Measurements from ENCODE around the gene STX1A.

STX1A gene

DNA sequence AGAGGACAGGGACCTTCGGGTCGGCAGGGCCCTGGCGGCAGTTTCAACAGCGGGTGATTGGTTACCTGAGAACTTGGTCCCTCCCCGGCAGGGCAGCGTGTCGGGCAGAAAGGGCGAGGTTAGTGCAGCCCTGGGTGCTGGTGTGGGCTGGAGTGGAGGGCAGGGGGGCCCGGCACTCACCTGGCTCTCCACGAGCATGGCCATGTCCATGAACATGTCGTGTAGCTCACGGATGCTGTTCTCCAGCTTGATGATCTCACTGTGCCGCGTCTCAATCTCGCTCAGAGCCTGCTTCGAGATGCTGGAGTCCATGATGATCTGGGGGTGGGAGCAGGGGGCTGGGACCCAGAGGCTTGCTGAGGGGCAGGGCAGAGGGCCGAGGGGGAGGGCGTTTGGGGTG is 16.8 kb downstream of the STX1A start:
- Histone ChIP-seq H3K4me1 (peaks cover 41 to 76% (median 71%) of the 10 kb centered on the region in 10 experiments), H3K4me3 (no peak overlapping the region), H3K27me3 (peaks cover 0 to 59% (median 10%) of the 10 kb centered on the region in 11 experiments; a peak in 13 of 22 replicates), H4K20me1 (peaks cover 0 to 96% (median 87%) of the 10 kb centered on the region in 11 experiments; a peak in 20 of 22 replicates), H3K27ac (no peak overlapping the region), H3K4me2 (peak overlapping the region in 8 of 11 experiments; percentile 36 to 84 (median 56); a peak in 16 of 22 replicates), H3K36me3 (peaks cover 19 to 41% (median 22%) of the 10 kb centered on the region in 11 experiments), H3K9me3 (replicated peaks in 1 of 11) (no peaks in the 10 kb centered on the region), H3K9ac (no peak overlapping the region)
- no peak for TF ChIP-seq Cebpa-rat (IDR thresholded peaks at IDR 0.05)

DNA sequence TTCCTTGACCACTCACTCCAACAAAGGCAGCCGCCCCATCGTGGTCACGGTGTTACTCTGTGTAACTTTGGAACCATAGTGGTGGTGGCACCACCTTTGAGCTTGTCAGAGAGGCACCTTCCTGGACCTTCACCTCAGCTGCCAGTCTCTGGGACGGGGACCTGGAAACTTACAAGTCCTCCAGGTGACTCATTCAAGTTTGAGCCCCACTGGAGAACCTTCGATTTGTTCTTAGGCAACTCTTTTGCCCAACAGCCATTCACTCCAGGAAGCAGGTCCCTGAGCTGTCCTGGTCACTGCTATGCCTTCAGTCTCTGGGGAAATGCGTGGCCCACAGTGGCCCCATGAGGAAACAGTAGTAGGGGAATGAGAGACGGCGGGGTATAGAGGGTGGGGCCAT is 17.2 kb downstream of the STX1A start:
- Histone ChIP-seq H3K36me3 (peaks cover 24 to 45% (median 26%) of the 10 kb centered on the region in 11 experiments), H3K9ac (no peak overlapping the region), H3K27ac (no peak overlapping the region), H3K4me2 (peak overlapping the region in 8 of 11 experiments; percentile 36 to 70 (median 54); a peak in 16 of 22 replicates), H4K20me1 (peaks cover 0 to 96% (median 90%) of the 10 kb centered on the region in 11 experiments; a peak in 20 of 22 replicates), H3K27me3 (peaks cover 0 to 58% (median 10%) of the 10 kb centered on the region in 11 experiments; a peak in 13 of 22 replicates), H3K4me3 (no peak overlapping the region), H3K9me3 (replicated peaks in 1 of 11) (no peaks in the 10 kb centered on the region), H3K4me1 (peaks cover 37 to 71% (median 67%) of the 10 kb centered on the region in 10 experiments)
- no peak for TF ChIP-seq Cebpa-rat (IDR thresholded peaks at IDR 0.05)

DNA sequence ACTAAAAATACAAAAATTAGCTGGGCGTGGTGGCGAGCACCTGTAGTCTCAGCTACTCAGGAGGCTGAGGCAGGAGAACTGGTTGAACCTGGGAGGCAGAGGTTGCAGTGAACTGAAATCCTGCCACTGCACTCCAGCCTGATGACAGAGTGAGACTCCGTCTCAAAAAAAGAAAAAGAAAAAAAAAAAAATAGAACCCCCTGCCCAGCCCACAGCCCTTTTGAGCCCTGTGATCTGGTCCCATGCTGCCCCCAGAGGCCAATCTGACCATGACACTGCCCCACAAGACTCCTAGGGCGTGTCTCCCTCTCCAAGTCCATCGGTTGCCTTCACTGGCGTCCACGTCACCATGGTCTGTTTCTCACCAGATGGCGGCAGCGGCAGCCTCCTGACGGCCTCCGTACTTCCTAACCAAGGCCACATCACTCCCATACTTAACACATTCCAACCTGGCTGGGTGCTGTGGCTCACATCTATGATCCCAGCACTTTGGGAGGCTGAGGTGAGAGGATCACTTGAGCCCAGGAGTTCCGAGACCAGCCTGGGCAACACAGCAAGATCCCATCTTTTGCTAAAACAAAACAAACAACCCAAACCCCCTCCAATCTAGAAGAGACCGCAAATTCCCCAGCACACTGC is 18.0 kb downstream of the STX1A start:
- TF ChIP-seq Cebpa-rat (IDR thresholded peaks at IDR 0.05): no peak
- no peak overlapping the region for H3K9ac ChIP-seq
- peaks cover 31 to 53% (median 34%) of the 10 kb centered on the region in 11 experiments for H3K36me3 ChIP-seq
- H3K27me3 ChIP-seq: peaks cover 0 to 50% (median 10%) of the 10 kb centered on the region in 11 experiments; a peak in 13 of 22 replicates
- H4K20me1 ChIP-seq: peaks cover 0 to 97% (median 92%) of the 10 kb centered on the region in 11 experiments; a peak in 20 of 22 replicates
- H3K4me2 ChIP-seq: peak overlapping the region in 3 of 11 experiments; percentile 53 to 70 (median 54); a peak in 5 of 22 replicates
- no peak overlapping the region for H3K27ac ChIP-seq
- H3K9me3 ChIP-seq (replicated peaks in 1 of 11): no peaks in the 10 kb centered on the region
- H3K4me1 ChIP-seq: peaks cover 29 to 64% (median 59%) of the 10 kb centered on the region in 10 experiments
- H3K4me3 ChIP-seq: no peak overlapping the region

DNA sequence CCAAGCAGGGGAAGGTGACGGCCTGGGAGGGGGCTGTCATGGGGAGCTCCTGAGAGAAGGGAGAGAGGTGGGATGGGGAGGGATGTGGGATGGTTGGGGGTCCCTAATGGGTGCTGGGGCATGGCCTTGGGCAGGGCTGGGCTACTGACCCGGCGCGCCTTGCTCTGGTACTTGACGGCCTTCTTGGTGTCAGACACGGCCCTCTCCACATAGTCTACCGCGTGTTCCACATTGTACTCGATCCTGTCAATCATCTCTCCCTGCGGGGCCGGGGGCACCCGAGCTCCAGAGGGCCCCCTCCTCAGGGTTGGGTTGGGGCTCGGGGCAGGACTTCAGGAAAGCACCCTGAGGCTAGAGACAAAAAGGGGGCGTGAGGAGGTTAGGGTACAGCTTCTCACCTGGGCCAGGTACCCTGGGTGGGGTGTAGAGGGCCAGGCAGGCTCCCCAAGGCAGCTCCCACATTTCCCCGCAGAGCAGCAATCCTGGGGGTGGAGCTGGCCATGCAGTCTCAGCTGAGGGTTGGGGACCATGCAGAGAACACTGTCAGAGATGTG is 18.8 kb downstream of the STX1A start:
- no peaks in the 10 kb centered on the region for H3K9me3 ChIP-seq (replicated peaks in 1 of 11)
- no peak overlapping the region for H3K4me3 ChIP-seq
- H4K20me1 ChIP-seq: peaks cover 0 to 97% (median 92%) of the 10 kb centered on the region in 11 experiments; a peak in 20 of 22 replicates
- peaks cover 21 to 56% (median 51%) of the 10 kb centered on the region in 10 experiments for H3K4me1 ChIP-seq
- no peak overlapping the region for H3K9ac ChIP-seq
- peaks cover 0 to 42% (median 10%) of the 10 kb centered on the region in 11 experiments; a peak in 13 of 22 replicates for H3K27me3 ChIP-seq
- no peak overlapping the region for H3K27ac ChIP-seq
- TF ChIP-seq Cebpa-rat (IDR thresholded peaks at IDR 0.05): no peak
- no peak overlapping the region for H3K4me2 ChIP-seq
- peaks cover 39 to 61% (median 42%) of the 10 kb centered on the region in 11 experiments for H3K36me3 ChIP-seq

DNA sequence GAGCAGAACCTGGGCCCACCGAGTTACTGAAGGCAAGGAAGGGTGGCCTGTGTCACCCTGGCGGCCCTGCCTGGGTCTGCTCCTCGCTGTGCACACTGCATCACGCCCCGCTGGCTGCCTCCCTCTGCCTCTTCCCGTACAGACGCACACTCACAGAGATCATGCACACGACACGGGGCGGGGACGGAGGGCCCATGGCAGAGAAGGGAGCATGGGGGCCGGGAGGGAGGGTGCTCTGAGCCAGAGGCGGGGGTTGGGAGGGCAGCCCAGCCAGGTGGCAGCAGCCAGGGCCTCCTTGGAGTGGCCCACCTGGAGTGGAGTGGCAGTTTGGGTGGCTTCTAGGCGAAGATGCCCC is 19.4 kb downstream of the STX1A start:
- Histone ChIP-seq H3K27me3 (peaks cover 0 to 36% (median 10%) of the 10 kb centered on the region in 11 experiments; a peak in 13 of 22 replicates), H3K9ac (peak overlapping the region in 2 of 11 experiments; percentile 21; a peak in 3 of 22 replicates), H3K4me2 (peak overlapping the region in 8 of 11 experiments; percentile 1 to 65 (median 52); a peak in 12 of 22 replicates), H3K27ac (no peak overlapping the region), H3K9me3 (replicated peaks in 1 of 11) (no peaks in the 10 kb centered on the region), H3K36me3 (peaks cover 45 to 67% (median 48%) of the 10 kb centered on the region in 11 experiments), H4K20me1 (peaks cover 0 to 97% (median 92%) of the 10 kb centered on the region in 11 experiments; a peak in 20 of 22 replicates), H3K4me3 (no peak overlapping the region), H3K4me1 (peaks cover 15 to 56% (median 51%) of the 10 kb centered on the region in 10 experiments)
- TF ChIP-seq Cebpa-rat (IDR thresholded peaks at IDR 0.05): no peak

DNA sequence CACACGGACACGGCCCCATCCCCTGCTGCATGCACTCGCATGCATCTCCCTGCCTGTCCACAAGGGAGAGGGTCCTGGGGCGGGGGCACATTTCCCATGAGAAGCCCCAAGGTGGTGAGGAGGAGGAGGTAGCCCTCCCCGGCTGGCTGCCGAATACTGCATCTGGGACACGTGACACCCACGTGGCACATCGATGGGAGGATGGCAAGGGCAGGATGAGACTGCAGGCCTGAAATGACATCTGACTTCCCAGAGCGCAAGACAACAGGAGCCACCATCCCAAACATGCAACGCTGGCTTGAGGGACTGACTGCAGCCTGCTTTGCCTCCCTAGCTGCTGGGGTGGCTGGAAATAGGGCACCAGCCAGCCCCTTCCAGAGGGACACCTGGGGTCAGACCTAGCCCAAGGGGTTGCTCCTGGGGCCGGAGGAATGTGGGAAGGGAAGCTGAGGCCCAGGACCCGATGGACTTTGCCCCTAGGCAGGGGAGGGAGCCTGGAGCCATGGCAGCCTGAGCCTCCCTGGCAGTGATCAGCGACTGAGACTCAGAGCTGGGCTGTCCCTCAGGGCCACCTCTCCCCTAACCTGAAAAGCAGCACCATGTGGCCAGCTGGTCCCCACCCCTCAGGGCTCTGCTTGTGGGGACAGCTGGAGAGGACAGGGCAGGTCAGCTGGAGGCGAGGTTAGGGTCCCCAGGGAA is 19.9 kb downstream of the STX1A start:
- no peaks in the 10 kb centered on the region for H3K9me3 ChIP-seq (replicated peaks in 1 of 11)
- H3K4me1 ChIP-seq: peaks cover 13 to 56% (median 51%) of the 10 kb centered on the region in 10 experiments
- no peak for TF ChIP-seq Cebpa-rat (IDR thresholded peaks at IDR 0.05)
- H3K27ac ChIP-seq: no peak overlapping the region
- H4K20me1 ChIP-seq: peaks cover 0 to 97% (median 92%) of the 10 kb centered on the region in 11 experiments; a peak in 20 of 22 replicates
- peak overlapping the region in 8 of 11 experiments; percentile 1 to 65 (median 52); a peak in 13 of 22 replicates for H3K4me2 ChIP-seq
- peaks cover 0 to 31% (median 10%) of the 10 kb centered on the region in 11 experiments; a peak in 13 of 22 replicates for H3K27me3 ChIP-seq
- H3K4me3 ChIP-seq: no peak overlapping the region
- H3K36me3 ChIP-seq: peaks cover 51 to 72% (median 53%) of the 10 kb centered on the region in 11 experiments
- H3K9ac ChIP-seq: peak overlapping the region in 2 of 11 experiments; percentile 21; a peak in 3 of 22 replicates

DNA sequence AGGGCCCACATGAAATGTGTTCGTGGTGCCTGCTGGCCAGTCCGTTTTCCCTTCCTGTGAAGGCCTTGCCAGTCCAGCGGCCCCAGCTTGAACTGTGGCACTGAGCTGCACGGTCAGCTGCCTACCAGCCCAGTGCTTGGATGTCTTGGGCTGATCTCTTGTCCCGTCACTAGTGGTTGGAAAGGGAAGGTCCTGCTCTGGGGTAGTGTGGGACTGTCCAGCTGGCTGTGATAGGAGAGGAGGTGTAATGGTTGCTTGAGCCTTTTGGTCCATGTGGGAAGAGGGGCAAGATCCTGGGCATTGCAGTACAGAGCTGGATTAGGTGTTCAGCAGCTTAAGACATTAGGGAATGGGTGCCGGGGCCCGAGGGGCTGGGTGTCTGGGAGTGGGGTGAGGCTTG is 21.1 kb downstream of the STX1A start:
- peaks cover 17 to 58% (median 54%) of the 10 kb centered on the region in 10 experiments for H3K4me1 ChIP-seq
- H3K27me3 ChIP-seq: peaks cover 0 to 23% (median 10%) of the 10 kb centered on the region in 11 experiments; a peak in 13 of 22 replicates
- peaks cover 60 to 81% (median 64%) of the 10 kb centered on the region in 11 experiments for H3K36me3 ChIP-seq
- no peak overlapping the region for H3K27ac ChIP-seq
- peaks cover 0 to 100% (median 96%) of the 10 kb centered on the region in 11 experiments; a peak in 21 of 22 replicates for H4K20me1 ChIP-seq
- no peak overlapping the region for H3K4me2 ChIP-seq
- peak overlapping the region in 1 of 11 experiments; percentile 12; a peak in 1 of 22 replicates for H3K9ac ChIP-seq
- H3K9me3 ChIP-seq (replicated peaks in 1 of 11): no peaks in the 10 kb centered on the region
- TF ChIP-seq Cebpa-rat (IDR thresholded peaks at IDR 0.05): no peak
- no peak overlapping the region for H3K4me3 ChIP-seq

DNA sequence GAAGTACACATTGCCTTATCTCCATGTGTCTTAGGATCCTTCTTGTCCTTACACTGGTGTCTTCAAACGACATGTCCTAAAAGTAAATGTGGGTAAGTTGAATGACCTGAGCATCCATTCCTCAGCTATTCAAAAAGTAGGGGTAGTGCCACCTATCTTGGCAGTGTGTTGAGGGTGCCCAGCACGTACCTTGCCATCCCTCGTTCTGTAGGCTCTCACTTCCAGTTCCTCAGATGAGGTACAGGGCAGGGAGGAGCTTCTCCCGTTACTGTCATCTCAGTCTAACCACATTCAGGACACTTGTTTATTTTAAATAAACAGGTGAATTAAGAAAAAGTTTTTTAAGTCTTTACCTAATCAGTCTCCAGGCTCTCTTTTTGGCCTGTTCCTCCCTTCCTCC is 23.1 kb downstream of the STX1A start:
- Histone ChIP-seq H3K27ac (no peak overlapping the region), H3K4me2 (no peak overlapping the region), H3K36me3 (peaks cover 80 to 89% (median 84%) of the 10 kb centered on the region in 11 experiments), H3K9me3 (replicated peaks in 1 of 11) (no peaks in the 10 kb centered on the region), H3K4me1 (peaks cover 35 to 59% (median 46%) of the 10 kb centered on the region in 10 experiments), H3K4me3 (no peak overlapping the region), H4K20me1 (peaks cover 0 to 100% (median 99%) of the 10 kb centered on the region in 11 experiments; a peak in 21 of 22 replicates), H3K27me3 (peaks cover 0 to 4% (median 0%) of the 10 kb centered on the region in 11 experiments; a peak in 2 of 22 replicates), H3K9ac (no peak overlapping the region)
- no peak for TF ChIP-seq Cebpa-rat (IDR thresholded peaks at IDR 0.05)

Measured in BLaER1 treated with 17β-estradiol and CSF1 and Interleukin-3, amounts not matched to agents 10 nM and 100 nM (cell line).